Activated effector memory CD4-positive, alpha-beta T cell treated with anti-CD3 and anti-CD28 coated beads, Interleukin-2, amount 50 U/mL, for 16 hours (primary cell): ENCODE measurements around the gene GIPC2.
"Not testable (repeated sequence)": the region's sequence is repeated elsewhere in the genome, so short reads cannot be mapped to it uniquely, and the experiment has no call there.

ENCODE experiments used
- DNase-seq: peaks from one replicate; pipeline ENCODE4 v3.0.0-alpha.2; 2020

The GIPC2 gene

DNA sequence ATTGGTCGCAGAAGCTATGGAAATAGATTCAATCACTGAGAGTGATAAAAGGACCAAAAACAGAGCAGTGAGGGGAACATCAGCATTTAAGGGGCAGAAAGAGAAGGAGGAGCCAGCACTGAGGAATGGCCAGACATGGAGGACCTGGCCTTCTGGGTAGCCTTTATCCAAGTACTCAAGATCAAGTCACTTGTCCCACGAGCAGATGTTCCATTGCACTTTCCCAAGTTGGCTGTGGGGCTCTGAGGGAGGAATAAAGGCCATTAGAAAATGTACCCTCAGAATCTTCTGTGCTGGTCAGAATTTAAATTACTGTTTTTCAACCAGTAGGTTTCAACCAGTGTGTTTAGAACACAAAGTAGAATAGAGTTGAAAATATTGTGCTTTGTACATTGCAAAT, 55.3 kb downstream of the GIPC2 start:
- DNase-seq: no peak

DNA sequence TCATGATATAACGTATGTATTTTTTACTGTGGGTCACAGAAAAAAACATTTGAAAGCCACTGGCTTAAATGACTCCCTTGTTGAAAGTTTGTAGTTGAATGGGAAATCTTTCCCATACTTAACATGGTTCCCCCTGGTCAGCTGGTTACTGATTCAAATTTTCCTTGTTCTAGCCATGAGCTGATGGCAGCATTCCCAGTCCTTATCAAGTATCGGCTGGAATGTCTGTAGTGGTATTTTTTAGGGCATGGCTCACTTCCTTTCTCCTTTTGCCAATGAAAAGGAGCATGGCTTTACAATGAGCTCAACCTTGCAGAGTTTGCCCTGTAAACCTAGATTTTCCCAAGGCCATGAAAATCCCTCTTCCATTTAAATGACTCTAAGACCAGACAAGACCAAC, 55.7 kb downstream of the GIPC2 start:
- DNase-seq: no peak

DNA sequence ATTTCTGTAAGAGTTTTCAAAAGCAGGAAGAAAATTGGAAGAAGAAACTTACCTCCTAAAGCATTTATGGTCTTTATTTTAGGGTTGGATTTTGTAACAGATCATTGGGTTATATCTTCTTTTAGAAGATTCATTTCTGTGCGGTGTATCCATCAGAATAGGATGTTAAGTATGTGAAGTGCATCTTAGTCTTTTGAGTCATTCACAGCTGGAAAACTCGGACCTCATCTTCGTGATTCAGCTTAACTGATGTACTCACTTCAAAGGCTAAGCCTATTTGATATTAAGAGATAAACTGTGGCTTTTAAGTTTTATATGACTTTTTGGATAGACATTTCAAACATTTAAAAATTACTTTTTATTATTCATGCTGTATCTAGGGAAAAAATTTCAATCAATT, 56.3 kb downstream of the GIPC2 start:
- DNase-seq: no peak

DNA sequence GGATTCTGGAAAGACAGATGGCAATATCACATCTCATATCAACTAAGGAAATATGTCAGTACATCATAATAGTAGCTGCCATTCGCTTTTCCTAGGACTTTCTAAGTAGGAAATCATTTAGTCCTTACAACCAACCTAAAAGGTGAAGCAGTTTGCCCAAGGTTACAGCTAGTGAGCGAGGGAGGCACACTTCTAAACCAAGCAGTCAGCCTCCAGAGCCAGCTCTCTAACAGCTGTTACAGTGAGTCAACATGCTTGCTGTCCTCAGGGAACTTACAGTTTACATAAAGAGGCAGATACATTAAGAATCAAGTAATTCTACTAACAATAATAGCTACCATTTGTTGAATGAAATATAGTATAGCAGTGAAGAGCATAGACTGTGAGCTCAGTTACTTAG, 57.1 kb downstream of the GIPC2 start:
- no peak for DNase-seq

DNA sequence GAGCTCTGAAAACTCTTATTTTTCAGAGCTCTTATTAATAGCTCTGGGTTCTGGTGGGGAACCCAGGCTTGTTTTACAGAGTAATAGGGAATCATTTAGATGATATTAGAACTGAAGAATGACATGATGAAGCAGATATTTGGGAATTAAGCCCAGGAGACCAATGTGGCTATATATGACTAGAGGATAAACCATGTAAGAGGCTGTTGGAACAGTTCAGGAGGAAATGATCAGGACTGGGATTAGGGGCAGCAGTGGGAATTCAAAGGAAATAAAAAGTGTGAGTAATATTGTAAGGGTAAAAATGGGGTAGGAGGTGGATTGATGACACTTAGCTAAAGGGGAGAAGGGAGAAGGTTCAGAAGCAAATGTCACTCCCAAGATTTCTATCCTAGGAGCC, 58.6 kb downstream of the GIPC2 start:
- DNase-seq: no peak

DNA sequence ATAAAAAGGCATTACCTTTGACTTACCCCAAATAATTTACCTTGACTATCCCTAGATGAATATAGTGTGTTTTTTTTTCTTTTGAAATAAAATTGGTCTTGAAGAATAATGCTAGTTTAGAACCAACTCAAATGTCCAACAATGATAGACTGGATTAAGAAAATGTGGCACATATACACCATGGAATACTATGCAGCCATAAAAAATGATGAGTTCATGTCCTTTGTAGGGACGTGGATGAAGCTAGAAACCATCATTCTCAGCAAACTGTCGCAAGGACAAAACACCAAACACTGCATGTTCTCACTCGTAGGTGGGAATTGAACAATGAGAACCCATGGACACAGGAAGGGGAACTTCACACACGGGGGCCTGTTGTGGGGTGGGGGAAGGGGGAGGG, 63.9 kb downstream of the GIPC2 start:
- not testable (repeated sequence) for DNase-seq

DNA sequence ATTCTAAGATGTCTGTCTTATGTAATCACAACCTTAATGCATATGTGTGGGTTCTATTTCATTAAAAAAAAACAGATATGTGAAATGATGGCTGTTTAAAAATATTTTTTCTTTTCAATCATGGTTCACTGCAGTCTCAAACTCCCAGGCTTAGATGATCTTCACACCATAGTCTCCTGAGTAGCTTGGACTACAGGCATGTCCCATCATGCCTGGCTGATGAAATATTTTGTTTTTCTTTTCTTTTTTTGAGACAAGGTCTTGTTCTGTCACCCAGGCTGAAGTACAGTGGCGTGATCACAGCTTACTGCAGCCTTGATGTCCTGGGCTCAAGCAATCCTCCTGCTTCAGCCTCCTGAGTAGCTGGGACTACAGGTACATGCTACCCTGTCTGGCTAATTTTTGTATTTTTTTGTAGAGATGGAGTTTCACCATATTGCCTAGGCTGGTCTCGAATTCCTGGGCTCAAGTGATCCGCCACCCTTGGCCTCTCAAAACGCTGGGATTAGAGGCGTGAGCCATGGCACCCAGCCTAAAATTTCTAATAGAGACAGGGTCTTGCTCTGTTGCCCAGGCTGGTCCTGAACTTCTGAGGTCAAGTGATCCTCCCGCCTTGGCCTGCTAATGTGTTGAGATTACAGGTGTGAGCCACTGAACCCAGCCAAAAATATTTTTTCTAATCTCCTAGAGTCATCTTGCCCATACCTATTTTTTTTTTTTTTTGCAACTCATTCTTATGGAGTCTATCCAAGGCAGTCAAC, 67.6 kb downstream of the GIPC2 start:
- DNase-seq: no peak

DNA sequence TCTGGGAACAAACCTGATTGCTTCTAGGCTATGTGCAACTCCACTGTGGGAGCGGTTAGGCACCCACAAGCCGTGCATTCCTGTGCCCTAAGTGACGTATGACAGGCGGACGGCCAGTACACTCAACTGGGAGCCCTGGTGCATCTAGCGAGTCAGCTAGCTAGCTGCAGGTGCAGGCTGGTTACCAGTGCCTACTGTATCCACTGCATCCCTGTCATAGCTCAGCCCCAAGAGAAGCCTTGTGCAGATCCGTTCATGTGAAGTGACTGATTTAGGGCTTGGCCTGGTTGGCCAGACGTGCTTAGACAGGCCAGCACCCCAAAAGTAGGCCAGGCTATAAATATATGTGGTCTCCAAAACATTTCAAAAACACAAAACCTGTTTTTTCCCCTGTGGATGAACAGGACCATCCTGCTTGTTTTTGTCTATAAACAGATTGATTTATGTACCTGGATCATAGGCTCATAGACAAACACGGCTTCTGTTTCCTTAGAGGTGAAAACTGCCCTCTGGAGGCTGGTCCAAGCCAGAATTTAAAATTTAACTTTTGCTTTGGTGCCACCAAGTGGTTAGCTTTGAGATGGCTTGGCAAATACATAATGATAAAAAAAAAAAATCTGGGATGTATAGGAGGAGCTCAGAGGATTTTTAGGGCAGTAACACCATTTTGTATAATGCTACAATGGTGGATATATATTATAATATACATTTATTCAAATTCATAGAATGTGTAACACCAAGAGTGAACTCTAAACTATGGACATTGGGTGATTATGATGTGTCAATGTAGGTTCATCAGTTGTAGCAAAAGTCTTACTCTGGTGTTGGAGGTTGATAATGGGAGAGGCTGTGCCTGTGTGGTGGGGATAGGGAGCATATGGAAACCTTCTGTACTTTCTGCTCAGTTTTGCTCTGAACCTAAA, 68.5 kb downstream of the GIPC2 start:
- DNase-seq: peak; percentile 77

DNA sequence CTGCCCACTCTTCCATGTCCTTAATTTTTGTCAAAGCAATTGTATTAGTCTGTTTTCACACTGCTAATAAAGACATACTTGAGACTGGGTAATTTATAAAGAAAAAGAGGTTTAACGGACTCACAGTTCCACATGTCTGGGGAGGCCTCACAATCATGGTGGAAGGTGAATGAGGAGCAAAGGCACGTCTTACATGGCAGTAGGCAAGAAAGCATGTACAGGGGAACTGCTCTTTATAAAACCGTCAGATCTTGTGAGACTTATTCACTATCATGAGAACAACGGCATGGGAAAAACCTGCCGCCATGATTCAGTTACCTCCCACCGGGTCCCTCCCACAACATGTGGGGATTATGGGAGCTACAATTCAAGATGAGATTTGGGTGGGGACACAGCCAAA, 74.7 kb downstream of the GIPC2 start:
- DNase-seq: not testable (repeated sequence)

DNA sequence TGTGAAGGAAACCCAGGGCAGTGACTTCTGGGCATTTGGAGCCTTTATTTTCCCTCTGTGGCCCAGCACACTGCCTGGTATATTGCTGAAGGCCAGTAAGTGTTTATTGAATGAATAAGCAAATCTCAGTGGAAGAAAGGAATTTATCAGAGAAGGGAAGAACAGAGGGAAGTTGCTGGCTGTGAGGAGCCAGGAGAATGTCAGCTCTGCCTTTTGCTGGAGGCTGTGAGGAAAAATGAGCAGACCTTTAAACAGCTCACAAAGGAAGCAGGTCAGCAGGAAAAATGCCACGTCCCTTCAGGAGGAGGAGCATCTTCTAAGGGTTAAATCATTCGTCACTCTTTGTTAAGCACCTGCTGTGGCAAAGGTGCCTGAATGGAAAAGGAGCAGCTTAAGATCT, 75.9 kb downstream of the GIPC2 start:
- DNase-seq: no peak

DNA sequence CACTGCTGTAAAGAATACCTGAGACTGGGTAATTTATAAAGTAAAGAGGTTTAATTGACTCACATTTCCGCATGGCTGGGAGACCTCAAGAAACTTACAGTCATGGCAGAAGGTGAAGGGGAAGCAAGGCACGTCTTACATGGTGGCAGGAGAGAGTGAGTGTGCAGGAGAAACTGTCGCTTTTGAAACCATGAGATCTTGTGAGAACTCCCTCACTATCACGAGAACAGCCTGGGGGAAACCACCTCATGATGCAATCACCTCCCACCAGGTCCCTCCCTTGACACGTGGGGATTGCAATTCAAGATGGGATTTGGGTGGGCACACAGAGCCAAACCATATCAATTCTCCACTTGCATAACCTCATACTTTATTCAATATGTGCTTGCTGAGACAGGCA, 76.6 kb downstream of the GIPC2 start:
- no peak for DNase-seq

DNA sequence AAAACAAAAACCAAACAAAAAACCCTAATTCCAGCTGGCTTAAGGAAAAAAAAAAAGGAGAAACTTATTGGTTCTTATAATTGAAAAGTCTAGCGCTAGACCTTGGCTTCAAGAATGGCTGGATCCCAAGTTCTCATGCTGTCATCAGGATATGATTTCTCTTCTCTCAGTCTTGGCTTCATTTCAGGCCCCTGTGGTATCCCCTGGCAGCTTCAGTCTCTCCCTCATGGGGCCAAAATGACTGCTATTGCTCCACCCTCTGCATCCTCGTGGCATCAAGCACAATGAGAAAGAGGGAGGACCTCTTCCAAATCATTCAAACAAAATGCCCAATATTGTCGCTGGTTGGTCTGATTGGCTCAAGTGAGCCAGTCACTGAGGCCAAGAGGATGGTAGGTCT, 80.7 kb downstream of the GIPC2 start:
- no peak for DNase-seq

DNA sequence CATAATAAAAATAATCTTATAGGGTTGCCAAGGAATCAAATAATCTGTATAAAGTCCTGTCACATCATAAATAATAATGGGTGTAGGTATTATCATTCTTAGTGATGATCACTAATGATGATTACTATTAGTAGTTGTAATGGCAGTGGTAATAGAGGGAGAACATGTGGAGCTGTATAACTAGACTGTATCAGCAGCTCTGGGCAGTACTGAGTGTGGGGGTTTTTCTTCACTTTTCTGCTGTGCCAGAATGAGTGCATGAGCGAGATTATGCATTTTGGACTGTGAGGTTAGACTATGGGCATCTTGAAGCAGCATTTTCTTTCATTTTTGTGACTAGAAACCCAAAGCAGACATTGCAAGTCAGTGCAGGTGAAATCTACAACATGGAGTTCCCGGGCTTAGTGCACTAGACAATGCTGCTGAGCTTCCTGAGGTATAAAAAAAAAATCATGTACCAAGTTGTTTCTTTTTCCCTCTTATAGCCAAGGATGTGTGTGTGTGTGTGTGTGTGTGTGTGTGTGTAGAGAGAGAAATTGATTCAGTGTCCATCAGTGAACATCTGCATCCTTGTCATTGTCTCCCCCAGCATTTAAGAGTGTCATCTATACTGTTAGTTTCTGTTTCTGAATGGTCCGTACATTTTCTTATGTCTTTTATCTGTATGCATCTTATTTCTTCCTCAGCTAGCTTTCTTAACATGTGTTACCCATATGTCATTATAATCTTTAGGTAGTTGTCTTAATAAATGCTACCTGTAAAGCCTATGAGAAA, 86.6 kb downstream of the GIPC2 start:
- no peak for DNase-seq

DNA sequence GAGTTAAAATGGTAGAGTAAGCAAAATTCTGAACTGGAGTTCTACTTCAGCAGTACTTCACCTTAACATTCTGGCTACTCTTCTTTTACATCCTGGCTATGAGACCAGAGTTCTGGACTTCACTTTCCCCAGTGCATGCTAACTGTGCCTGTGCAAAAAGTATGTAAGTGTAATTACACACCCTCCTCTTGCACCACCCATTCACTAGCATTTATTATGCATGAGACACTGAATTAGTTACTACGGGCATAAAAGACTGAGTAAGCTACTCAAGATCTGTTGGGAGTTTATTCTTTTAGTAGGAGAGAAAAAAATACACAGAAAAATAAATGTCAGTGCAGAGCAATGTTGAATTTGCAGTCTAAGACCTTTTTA, 87.2 kb downstream of the GIPC2 start:
- no peak for DNase-seq

DNA sequence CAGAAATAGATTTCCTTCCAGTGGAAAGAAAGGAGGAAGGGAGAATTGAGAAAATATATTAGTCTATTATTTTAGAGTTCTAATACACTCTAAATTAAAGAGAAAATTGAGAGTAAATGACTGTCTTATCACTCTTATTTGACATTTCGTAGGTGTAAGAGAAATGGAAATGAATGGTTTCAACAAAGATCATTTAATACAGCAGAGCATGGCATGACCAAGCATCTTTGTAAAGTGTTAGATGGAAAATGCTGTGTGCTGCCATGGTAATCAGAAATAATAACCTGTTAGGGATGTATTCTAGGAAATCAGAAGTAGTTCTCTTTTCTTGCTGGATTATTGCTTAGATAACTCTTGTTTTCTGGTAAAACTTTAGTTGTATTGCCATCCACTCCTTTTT, 90.9 kb downstream of the GIPC2 start:
- DNase-seq: no peak

DNA sequence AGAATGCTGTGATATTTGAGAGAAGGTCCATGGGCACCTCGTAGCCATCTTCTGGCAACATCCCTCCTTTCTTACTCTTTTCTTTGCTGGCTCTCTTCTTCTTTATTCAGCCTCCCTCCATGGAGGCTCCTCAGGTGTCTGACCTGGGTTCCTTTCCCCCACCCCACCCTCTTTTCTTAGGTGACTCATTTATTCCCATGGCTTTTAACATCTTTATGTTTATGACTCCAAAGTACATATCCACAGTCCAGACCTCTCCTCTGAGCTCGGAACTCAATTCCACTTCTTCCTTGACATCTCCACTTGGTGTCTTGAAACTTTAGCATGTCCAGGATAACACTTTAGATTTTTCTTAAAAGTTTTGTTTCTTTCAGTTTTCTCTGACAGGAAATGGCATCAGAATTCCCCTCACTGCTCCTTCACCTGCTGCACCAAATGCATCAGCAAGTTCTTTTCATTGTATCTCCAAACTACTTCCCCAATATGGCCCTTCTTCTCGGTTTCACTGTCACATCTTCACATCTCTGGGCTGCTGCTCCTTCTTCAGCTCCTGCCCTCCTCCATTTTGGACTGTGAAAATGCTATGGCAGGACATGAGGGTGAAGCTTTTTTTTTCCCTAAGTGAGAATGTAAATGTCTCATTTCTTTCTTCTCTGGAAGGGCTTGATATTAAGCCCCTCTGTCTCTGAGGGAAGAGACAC, 95.9 kb downstream of the GIPC2 start:
- DNase-seq: no peak

DNA sequence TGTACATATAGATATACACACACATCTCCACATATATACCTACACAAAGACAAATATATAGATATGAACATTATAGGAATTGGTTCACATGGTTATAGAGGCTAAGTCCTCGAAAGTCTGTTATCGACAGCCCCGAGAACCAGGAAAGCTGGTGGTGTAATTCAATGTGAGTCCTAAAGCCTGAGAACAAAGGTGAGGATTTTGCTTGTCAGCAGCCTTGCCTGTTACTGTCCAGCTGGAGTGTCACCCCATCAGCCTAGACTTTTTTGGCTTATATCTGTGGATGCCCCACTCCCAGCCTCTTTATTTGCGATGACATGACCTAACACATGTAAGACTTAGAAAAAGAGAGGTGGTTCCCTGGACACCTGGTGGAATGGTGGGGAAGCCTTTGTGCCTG, 97.0 kb downstream of the GIPC2 start:
- DNase-seq: no peak

DNA sequence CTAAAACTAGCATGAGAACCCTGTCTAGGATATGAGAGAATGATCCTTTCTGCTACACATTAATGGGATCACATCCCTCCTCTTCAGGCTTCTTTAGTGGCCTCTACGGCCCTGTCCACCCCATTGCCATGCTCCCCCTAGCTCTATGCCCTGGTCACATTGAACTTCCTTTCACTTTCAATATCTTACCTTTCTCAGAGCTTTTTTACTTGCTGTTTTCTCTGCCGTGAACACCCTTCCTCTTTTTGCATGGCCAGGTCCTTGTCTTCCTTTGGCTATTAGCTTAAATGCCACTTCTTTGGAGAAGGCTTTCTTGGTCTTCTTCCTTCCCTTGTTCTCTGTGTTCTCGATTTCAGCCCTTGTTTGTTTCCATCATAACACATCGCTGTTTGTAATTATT, 97.4 kb downstream of the GIPC2 start:
- no peak for DNase-seq

DNA sequence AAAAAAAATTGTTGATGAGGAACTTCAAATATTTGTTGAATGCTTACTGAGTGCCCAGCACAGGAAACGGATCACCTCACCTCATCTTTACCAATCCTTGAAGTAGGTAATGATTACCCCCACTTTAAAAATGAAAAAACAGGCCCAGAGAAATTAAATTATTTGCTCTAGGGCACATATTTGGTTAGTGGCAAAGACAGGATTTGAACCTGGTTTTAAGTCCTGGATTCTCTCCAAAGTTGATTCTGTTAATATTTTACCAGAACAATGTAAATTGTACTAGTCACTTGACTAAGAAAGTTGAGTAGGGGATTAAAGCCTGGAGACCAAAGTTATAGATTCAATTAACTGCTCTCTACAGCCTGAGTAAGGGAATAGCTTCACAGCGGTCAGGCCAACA, 97.9 kb downstream of the GIPC2 start:
- DNase-seq: no peak

DNA sequence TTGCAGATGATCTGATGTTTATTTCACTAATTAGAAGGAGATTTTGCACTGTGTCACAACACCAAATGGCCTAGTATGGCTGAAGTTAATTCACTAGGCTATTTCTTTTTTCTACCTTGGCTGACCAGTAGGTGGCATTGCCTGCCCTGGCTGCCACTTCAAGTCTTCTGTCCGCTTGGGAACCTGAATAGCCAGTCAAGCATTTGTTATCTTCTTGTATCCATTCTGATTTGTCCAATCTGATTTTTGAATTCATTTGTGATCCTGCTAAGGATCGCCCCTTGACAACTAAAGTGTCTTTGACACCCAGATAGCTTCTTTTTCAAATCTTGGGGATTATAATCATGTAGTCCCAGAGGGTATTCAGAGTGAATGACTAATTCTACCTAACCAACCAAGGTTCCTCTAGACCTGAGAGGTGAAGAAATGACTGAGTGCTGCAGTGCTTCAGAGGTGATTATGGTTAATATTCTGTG, 99.4 kb downstream of the GIPC2 start:
- DNase-seq: peak; percentile 69

DNA sequence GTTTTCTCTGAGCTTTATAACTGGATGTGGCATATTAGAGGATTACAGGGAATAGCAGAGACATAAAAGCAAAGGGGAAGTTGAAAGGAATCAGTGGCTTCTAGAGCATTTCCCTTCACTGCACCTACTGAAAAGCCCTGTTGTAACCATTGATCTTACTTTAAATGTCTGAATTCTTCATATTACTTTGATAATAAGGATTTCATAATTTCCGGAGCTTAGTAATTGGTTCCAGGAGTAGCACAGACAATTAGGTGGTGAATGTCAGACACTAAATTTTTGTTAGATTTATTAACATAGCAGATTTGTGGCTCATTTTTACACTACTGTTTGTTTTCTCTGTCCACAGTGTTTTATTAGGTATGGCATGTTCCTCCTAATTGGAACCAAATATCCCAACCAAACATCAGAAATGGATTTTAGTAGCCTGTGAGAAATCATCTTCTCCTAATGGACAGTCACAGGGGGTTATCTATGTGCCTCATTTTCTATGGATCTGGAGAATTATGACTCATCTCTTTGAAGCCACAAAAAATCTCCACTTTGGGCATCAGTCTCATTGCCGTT, 100.5 kb downstream of the GIPC2 start:
- DNase-seq: no peak

DNA sequence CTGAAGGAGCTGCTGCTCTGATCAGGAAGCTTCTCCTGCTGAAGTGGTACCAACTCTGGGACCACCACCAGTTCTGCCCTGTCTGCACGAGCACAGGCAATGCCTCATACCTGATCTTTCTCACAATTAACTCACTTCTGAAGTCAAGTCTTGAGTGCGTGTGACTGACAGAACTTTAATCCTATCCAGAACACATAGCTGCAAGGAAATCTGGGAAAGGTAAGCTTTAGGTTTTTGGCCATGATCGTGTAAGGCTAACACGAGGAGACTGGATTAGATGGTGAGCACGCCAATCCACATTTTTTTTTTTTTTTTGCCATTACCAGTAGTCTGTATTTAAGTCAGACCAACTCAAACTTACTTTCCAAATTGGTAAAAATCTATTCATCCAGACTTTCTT, 101.3 kb downstream of the GIPC2 start:
- no peak for DNase-seq
